Skeletal muscle tissue (tissue), 4 donors: ENCODE data around the gene ZNF420. TPM values are rescaled to one million over a fixed set of nuclear protein-coding genes. Genes with fewer than 3 reads are reported as not detected.

ENCODE experiments used
- H3K27ac ChIP-seq: one replicate; pipeline ENCODE4 v1.7.0; 2013; ENCODE audit warnings: mild to moderate bottlenecking, low read depth, low read length, inconsistent platforms
- H3K27me3 ChIP-seq, 3 donors: one replicate each; pipeline ENCODE4 v1.7.0; 2013; ENCODE audit warnings: low read length in 3 of 3; ENCODE audit not compliant: control insufficient read depth in 3 of 3, insufficient read depth in 3 of 3
- H3K36me3 ChIP-seq, 3 donors: one replicate each; pipeline ENCODE4 v1.7.0; 2013; ENCODE audit warnings: low read length in 3 of 3; ENCODE audit not compliant: control insufficient read depth in 3 of 3, insufficient read depth in 3 of 3
- H3K4me1 ChIP-seq, 3 donors: one replicate each; pipeline ENCODE4 v1.7.0; 2013; ENCODE audit warnings: low read length in 3 of 3, mild to moderate bottlenecking in 3 of 3; ENCODE audit not compliant: control insufficient read depth in 3 of 3, insufficient read depth in 3 of 3
- H3K4me3 ChIP-seq, 3 donors: one replicate each; pipeline ENCODE4 v1.7.0; 2013; ENCODE audit warnings: low read length in 3 of 3
- H3K9ac ChIP-seq, 3 donors: one replicate each; pipeline ENCODE4 v1.7.0; 2013; ENCODE audit warnings: low read length in 3 of 3, mild to moderate bottlenecking in 3 of 3, moderate library complexity in 2 of 3, low read depth in 1 of 3
- H3K9me3 ChIP-seq, 3 donors: one replicate each; pipeline ENCODE4 v1.7.0; 2013; ENCODE audit warnings: low read length in 3 of 3; ENCODE audit not compliant: control insufficient read depth in 3 of 3
- total RNA-seq: library from RNA; depleted of rRNA; stranded (reverse); fragments of >200 nt; gene quantifications from one replicate; pipeline ENCODE4 v1.2.3, GENCODE V29; 2014
- donor health status: Osteomylitis.

ZNF420 gene
- total RNA-seq, 1 donor from 2014 or later = 29.2 TPM

GRCh38 chr19:37127999-37128820 lies 50.0 kb downstream of the ZNF420 start:
- Histone ChIP-seq H3K4me1 (no peaks in the 10 kb centered on the region), H3K27ac (no peak overlapping the region), H3K4me3 (peak overlapping the region; percentile 11 to 68 (median 46)), H3K27me3 (no peaks in the 10 kb centered on the region), H3K36me3 (peaks cover 35 to 38% (median 35%) of the 10 kb centered on the region in 3 donors), H3K9me3 (peaks cover 52 to 80% (median 63%) of the 10 kb centered on the region in 3 donors), H3K9ac (no peak overlapping the region)

DNA sequence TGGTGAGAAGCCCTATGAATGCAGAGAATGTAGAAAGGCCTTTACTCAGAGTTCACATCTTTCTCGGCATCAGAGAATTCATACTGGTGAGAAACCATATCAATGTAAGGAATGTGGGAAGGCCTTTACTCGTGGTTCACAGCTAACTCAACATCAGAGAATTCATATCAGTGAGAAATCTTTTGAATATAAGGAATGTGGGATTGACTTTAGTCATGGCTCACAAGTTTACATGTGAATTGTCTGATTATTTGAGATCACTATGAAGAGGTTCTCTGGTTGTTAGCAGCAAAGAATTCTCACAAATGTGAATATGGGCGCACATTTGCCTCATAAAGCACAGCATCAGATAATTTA lies 50.6 kb downstream of the ZNF420 start:
- Histone ChIP-seq H3K36me3 (peaks cover 35 to 38% (median 35%) of the 10 kb centered on the region in 3 donors), H3K27ac (no peak overlapping the region), H3K4me1 (no peaks in the 10 kb centered on the region), H3K9ac (no peak overlapping the region), H3K27me3 (no peaks in the 10 kb centered on the region), H3K4me3 (peak overlapping the region in 2 of 3 donors; percentile 11 to 32), H3K9me3 (peaks cover 57 to 84% (median 69%) of the 10 kb centered on the region in 3 donors)

- H3K36me3 ChIP-seq = peaks cover under 1 to 4% (median 4%) of the 10 kb centered on the region in 3 donors
- no peak overlapping the region for H3K27ac ChIP-seq
- H3K4me3 ChIP-seq = peak overlapping the region in 1 of 3 donors; percentile 38
- H3K27me3 ChIP-seq = no peaks in the 10 kb centered on the region
- H3K9me3 ChIP-seq = peaks cover 58 to 64% (median 61%) of the 10 kb centered on the region in 3 donors
- H3K4me1 ChIP-seq = no peaks in the 10 kb centered on the region
- H3K9ac ChIP-seq = no peak overlapping the region
These were observed 57.9 kb downstream of the ZNF420 start for GRCh38 chr19:37136111-37136510.

- Histone ChIP-seq H3K9ac (no peak overlapping the region), H3K36me3 (peaks cover 29 to 57% (median 38%) of the 10 kb centered on the region in 3 donors), H3K4me3 (peak overlapping the region in 1 of 3 donors; percentile 17), H3K4me1 (no peaks in the 10 kb centered on the region), H3K27me3 (no peaks in the 10 kb centered on the region), H3K9me3 (peaks cover 19 to 63% (median 48%) of the 10 kb centered on the region in 3 donors), H3K27ac (no peak overlapping the region)
These were observed 70.0 kb downstream of the ZNF420 start for GRCh38 chr19:37148214-37148613.

DNA sequence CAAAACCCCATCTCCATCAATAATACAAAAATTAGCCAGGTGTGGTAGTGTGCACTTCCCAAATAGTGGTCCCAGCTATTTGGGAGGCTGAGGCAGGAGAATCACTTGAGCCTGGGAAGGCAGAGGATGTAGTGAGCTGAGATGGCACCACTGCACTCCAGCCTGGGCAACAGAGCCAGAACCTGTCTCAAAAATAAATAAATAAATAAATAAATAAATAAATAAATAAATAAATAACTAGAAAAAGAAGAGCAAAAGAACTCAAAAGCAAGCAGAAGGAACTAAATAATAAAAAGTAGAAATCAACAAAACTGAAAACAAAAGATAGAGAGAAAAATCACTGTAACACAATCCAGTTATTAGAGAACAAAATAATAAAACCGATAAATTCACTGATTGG lies 81.9 kb downstream of the ZNF420 start:
- no peak overlapping the region for H3K4me3 ChIP-seq
- no peaks in the 10 kb centered on the region for H3K4me1 ChIP-seq
- peaks cover 35 to 60% (median 44%) of the 10 kb centered on the region in 3 donors for H3K36me3 ChIP-seq
- no peaks in the 10 kb centered on the region for H3K27me3 ChIP-seq
- no peak overlapping the region for H3K27ac ChIP-seq
- no peak overlapping the region for H3K9ac ChIP-seq
- H3K9me3 ChIP-seq = peaks cover 7 to 20% (median 14%) of the 10 kb centered on the region in 3 donors

- Histone ChIP-seq H3K4me1 (no peaks in the 10 kb centered on the region), H3K9me3 (peaks cover 2 to 11% (median 6%) of the 10 kb centered on the region in 3 donors), H3K27ac (no peak overlapping the region), H3K9ac (no peak overlapping the region), H3K36me3 (peaks cover 28 to 76% (median 53%) of the 10 kb centered on the region in 3 donors), H3K4me3 (no peak overlapping the region), H3K27me3 (no peaks in the 10 kb centered on the region)
These were observed 87.4 kb downstream of the ZNF420 start for GRCh38 chr19:37165635-37166034.

DNA sequence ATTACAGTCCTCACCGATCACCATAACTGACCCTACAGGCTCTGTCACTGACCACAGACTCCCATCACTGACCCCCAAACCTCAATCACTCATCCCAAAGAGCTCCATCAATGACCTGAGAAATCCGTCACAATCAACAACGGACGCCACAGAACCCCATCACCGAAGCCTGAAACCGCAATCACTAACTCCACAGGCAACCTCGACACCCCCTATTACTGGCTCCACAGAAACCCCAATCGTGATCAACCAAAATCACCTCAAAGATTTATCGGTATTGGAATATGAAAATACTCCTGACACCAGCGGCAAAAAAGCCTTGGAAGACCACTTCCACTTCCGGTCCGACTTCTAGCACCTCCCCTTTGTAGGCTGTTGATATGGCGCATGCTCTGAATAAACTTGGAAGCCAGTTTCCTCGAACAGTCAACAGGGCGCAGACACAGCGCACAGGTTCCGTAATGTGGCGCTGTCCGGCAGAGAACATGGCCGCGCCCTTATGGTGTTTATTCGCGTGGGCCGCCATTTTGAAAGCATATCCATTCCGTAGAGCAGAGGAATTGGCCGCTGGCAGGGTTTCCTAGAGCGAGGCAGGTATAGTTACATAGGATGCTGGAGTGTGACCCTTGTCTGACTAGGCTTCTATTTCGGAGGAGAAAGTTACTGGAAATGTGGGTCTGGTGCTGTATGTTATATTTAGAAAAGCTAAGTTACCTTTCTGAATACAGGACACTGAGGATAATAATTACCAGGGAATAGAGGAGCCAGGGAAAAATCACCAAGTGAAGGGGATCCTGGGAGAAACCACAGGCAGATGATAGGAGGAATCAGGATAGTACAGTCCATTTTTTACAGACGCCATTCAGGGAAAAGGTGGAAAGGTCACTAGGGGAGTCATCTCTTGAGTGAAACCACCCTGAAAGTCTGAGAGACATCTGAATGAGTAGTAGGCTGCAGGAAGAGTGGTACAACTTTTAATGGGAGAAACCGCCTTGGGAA lies 94.4 kb downstream of the ZNF420 start, which contains the start of gene ZNF585A:
Gene ZNF585A, minus strand, starts transcription at position 328 of the 999 bp plus-strand sequence. CDS start 2,785 bp downstream, outside the sequence.
- H3K9me3 ChIP-seq = peaks cover 2 to 7% (median 4%) of the 10 kb centered on the region in 3 donors
- peak within 1 kb of the TSS; percentile 71 to 94 (median 88) for H3K9ac ChIP-seq
- peak within 1 kb of the TSS; percentile 51 for H3K27ac ChIP-seq
- no peaks in the 10 kb centered on the region for H3K27me3 ChIP-seq
- H3K4me3 ChIP-seq = peak within 1 kb of the TSS; percentile 78 to 100 (median 97)
- peaks cover 9 to 25% (median 22%) of the 10 kb centered on the region in 3 donors for H3K36me3 ChIP-seq
- H3K4me1 ChIP-seq = peaks cover 0 to 4% (median 4%) of the 10 kb centered on the region in 3 donors

Other genes starting within 250 kb of the ZNF420 start
- gene ZNF790, start 240.0 kb upstream of the ZNF420 start, total RNA-seq = 9.4 TPM
- gene ZNF345, start 227.6 kb upstream of the ZNF420 start, total RNA-seq = 3.7 TPM
- gene ZNF829, start 162.1 kb upstream of the ZNF420 start, total RNA-seq = 1.6 TPM
- 23.0 TPM for gene ZNF568, start 162.1 kb upstream of the ZNF420 start, total RNA-seq
- gene ZNF585A, start 94.3 kb downstream of the ZNF420 start, total RNA-seq = 3.1 TPM
- 17.7 TPM for gene ZNF585B, start 132.1 kb downstream of the ZNF420 start, total RNA-seq
- 9.9 TPM for gene ZNF383, start 139.8 kb downstream of the ZNF420 start, total RNA-seq